Fibroblast of lung (primary cell): Measurements from ENCODE around the gene NAGPA.

Source experiments
- EZH2 ChIP-seq: IDR thresholded peaks from 2 replicates; pipeline ENCODE4 v1.5.1; 2012; ENCODE audit warnings: low read length, control low read depth, mild to moderate bottlenecking; ENCODE audit errors: missing control alignments
- TF ChIP-seq, protein P1 (sequence below), 2 donors: IDR thresholded peaks in 1 of 2; conservative IDR thresholded peaks in 1 of 2; 1 replicate in 1 of 2; 2 replicates in 1 of 2; pipeline ENCODE4 v1.5.1; 2011 to 2012; ENCODE audit warnings: low read length in 2 of 2, control low read depth in 1 of 2, inconsistent platforms in 1 of 2, low read depth in 1 of 2, mild to moderate bottlenecking in 1 of 2

DNA sequence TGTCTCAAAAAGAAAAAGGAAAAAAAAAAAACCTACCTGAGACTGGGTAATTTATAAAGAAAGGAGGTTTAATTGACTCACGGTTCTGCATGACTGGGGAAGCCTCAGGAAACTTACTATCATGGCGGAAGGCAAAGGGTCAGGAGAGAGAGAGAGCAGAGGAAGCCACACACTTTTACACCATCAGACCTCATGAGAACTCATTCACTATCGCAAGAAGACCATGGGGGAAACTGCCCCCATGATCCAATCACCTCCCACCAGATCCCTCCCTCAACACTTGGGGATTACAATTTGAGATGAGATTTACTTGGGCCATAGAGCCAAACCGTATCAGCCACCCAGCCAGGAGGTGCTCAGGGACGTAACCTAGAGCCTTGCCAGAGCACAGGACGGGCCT, 20.8 kb downstream of the NAGPA start:
- TF ChIP-seq EZH2, result no peak
- TF ChIP-seq, protein P1, sequence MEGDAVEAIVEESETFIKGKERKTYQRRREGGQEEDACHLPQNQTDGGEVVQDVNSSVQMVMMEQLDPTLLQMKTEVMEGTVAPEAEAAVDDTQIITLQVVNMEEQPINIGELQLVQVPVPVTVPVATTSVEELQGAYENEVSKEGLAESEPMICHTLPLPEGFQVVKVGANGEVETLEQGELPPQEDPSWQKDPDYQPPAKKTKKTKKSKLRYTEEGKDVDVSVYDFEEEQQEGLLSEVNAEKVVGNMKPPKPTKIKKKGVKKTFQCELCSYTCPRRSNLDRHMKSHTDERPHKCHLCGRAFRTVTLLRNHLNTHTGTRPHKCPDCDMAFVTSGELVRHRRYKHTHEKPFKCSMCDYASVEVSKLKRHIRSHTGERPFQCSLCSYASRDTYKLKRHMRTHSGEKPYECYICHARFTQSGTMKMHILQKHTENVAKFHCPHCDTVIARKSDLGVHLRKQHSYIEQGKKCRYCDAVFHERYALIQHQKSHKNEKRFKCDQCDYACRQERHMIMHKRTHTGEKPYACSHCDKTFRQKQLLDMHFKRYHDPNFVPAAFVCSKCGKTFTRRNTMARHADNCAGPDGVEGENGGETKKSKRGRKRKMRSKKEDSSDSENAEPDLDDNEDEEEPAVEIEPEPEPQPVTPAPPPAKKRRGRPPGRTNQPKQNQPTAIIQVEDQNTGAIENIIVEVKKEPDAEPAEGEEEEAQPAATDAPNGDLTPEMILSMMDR (conservative IDR thresholded peaks at IDR 0.05 in 1 of 2, IDR thresholded peaks at IDR 0.05 in 1 of 2; ENCODE audit: low read depth in 1 of 2, low read length in 2 of 2), result no peak
